ENCODE measurements around the gene NKPD1.
A peak's percentile ranks its signal among the peaks of the same experiment; 100 is the strongest.

The NKPD1 gene

DNA sequence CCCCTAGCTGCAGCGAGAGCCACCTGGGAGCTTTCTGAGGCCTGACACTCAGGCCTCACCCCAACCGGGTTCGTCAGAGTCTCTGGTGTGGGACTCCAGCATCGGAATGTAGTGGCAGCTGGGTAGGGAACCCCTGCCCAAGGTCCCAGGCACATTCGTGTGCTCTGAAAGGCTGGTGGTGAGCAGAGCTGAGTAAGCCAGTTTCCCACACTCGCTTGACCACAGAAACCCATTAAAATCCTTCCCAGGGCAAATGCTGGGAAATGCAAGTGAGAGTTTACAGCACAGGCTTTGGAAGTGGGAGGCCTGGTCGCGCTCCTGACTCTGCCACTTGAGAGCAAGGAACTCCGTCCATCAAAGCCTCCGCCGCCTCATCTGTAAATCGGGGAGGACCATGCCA is 13.0 kb upstream of the NKPD1 start:
- peak; percentile 31 for DNase-seq

DNA sequence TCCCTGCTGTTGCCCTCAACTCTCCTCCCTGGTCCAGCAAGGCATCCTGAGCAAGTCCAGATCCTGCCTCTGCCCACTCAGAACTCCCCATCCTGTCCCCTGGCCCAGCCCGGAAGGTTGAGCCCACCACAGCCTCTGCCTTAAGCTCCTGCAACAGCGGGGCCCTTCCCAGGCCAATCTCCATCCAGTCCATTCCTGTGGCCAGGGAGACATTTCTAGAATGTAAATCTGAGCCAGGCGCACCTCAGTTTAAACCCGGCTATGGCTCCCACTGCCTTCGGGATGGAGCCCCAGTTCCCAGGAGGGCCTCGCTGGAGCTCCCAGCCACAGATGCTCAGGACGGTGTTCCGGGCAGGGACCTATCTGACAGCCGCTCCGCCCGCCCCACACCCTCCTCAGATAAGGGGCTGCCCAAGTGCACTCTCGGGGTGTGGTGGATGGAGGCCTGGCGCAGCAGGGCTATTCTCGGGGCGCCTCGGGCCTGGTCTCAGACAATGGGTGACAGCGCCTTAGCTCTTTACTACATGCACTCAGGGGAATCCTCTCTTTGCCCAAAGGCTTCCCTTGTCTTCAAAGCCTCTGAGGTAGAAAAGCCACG is 11.9 kb upstream of the NKPD1 start:
- DNase-seq: no peak

DNA sequence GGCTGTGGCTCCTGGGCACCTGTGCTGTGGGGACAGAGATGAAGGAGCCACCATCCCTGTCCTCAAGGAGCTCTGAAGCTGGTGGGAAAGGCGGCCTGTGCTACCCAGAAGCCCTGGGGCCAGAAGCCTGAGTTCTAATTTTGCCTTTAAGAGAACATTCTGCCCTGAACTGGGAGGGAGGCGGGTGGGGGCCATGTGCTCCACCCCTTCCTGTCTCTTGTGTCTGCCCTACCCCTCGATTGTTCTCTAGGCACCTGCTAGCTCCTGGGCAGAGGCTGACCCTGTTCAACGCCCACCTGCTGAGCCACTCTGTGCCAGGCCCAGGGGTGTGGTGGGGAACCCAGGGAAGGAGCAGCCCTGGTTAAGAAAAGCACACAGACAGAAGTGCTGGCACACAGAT is 11.4 kb upstream of the NKPD1 start:
- no peak for DNase-seq

DNA sequence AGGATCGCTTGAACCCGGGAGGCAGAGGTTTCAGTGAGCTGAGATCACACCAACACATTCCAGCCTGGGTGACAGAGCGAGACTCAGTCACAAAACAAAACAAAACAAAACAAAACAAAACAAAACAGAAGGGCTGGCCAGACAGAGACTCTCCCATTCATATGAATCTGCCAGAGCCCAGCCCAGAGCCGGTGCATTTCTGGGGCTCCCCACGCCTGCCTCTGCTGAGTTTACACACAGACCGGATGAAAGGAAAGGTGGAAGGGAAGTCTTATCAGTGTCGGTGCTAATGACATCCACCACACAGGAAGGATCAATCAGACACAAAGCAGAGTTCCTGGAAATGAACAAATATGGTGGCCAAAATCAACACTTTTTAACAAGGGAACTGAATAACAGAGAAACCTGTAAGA is 10.4 kb upstream of the NKPD1 start:
- DNase-seq: no peak

DNA sequence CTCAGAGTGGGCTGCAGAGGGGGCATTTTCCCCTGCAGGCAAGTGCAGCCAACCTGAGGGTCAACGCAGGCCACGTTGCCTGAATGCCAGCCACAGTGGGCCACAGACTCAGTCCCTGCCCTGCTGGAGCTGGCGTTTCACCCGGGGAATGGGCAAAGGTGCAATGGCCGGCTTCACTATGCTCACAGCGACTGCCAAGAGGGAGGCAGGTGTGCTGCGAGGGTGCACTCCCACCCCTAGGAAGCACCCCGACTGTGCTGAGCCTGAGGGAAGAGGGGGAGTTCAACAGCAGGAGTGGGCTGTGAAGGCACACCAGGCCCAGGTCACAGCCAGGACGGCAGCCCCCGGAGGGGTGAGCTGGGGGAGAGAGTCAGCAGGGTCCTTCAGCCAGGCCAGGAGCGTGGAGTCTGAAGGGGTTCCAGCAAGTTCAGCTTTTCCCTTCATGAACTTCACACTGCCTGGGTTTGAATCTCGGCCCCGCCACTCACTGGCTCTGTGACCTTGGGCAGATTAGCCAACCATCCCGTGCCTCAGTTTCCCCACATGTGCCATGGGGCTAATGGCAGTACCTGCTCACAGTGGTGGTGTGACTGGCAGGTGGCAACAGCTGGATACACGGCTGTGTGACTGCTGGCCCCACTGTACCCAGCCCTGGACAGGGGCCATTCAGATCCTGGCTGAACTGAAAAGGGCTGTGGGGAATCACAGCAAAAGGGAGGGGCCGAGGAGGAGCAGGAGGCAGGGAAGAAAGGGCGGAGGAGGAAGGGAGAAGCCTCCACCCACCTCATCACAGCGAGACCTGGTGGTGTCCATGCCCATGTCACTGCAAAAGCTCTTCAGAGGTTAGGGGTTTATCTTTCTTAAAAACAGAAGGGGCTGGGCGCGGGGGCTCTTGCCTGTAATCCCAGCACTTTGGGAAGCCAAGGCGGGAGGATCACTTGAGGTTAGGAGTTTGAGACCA is 9.6 kb upstream of the NKPD1 start:
- no peak for DNase-seq

DNA sequence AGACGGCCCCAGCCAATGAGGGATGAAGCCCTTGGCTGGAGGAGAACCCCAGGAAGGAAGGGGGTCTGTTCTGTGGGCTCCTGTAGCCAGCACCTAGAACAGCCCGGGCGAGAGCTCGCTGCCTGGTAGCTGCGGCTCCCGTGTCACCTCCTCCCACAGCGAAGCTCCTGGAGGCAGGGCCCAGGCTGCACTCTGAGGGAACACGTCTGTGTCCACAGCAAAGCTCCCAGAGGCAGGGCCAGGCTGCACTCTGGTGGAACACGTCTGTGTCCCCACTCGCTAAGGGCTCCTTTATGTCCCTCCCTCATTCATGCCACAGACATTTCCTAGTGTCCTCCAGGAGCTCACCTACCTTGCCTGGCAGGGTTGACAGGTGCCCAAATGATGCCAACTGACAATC is 8.8 kb upstream of the NKPD1 start:
- no peak for DNase-seq

DNA sequence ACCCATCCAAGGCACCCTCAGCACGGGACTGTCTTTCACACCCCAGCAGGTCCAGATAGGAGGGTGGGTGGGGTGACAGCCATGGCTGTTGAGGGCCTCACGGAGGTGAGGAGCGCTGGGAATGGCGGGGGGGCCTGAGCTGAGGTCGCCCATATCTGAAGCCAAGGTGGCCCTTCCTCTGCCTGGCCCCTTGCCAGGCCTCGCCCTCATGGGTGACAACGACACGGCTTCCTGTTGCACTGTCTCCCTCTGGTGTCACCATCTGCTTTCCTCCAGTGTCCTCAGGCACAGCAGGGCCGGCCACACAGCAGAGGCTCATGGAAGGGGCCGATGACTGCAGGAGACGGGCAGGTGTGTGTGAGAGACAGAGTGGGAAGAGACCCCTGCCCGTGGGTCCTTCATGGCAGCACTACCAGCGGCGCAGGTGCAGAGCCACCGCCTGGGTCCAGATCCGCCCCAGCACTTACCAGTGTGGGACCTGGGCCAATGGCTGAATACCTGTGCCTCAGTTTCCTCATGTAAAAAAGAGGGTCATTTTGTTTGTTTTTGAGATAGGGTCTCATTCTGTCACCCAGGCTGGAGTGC is 8.1 kb upstream of the NKPD1 start:
- DNase-seq: no peak

DNA sequence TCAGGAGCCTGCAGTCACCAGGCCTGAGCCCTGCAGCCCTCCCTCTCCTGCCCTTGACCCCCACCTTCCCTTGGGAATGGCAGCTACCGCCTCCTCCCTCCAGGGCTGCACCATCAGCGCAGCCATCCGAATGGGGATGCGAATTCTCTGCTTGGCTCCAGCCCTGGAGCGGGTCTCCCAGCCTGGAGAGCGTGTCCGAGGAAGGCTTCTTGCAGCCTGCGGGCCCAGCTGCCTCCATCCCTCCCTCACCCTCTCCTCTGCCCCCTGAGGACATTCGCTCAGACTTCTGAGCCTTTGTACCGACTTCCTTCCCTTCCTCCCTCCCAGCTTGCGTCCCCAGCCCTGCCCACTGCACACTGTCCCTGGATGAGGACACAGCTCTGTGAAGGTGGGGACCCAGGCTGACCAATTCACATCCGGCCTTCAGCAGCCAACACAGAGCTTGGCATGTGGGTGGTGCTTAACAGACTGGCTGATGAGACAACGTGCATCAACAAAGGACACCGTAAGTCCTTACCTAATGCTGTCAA is 6.0 kb upstream of the NKPD1 start:
- no peak for DNase-seq

DNA sequence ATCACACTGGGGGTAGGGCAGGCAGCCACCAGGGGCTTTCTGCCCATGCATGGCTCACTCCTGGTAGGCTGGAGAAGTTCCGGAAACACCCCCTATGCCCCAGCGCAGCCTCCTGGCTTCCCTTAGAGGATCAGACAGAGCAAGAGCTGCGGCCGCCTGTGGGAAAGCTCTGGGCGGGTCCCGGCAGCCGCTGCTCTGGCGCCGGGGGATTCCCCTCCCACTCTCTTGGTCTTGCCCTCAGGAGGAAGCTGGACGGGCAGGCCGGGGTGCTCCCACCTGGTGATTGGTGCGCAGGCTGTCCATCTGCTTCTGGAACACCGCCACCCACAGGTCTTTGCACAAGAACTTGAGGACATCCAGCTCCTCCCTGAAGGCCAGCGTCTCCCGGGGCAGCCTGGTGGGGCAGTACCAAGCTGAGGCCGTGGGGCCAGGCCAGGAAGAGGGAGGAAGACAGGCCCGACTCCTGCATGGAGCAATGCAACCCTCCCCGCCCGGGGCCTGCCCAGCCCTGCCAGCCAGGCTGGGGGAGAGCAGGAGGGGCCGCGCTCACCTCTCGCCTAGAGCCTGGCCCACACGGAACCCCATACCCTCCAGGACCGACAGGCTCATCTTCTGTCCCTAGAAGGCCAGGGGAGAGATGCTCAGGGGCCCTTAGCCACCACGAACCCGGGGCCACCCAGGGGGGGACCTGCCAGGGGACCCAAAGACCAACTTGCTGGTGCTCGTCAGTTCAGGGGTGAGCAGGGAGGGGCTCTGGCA is 4.0 kb upstream of the NKPD1 start:
- DNase-seq: peak; percentile 92

DNA sequence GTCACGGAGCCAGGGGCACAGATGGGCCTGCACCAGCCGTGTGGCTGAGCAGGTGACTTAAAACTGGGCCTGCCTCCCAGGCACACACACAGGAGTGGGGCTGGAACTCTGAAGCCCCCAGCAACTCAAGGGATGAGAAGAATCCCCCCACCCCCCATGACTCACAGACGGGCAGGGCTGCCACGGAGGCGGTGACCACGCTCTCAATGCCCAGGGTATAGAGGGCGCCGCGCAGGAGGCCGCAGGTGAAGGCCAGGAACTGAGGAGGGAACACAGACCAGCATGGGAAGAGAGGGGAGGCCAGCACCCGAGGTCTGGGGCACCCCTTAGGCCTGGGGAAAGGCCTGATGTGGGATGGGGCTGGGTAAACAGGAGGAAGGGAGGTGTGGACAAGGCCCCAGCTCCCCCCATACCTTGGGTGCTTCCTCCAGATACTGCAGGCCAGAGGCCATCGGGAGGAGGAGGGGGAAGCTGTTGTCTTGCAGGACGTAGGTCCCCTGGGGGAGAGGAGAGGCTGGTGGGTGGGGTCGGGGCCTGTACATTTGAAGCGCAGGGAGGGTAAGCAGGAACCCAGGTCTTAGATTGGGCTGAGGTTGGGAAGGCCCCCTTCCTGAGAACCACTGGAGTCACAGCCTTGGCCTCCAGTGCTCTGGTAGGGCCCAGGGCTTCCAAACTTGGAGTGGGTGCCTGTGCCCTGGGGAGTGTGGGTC is 3.1 kb upstream of the NKPD1 start:
- DNase-seq: no peak

DNA sequence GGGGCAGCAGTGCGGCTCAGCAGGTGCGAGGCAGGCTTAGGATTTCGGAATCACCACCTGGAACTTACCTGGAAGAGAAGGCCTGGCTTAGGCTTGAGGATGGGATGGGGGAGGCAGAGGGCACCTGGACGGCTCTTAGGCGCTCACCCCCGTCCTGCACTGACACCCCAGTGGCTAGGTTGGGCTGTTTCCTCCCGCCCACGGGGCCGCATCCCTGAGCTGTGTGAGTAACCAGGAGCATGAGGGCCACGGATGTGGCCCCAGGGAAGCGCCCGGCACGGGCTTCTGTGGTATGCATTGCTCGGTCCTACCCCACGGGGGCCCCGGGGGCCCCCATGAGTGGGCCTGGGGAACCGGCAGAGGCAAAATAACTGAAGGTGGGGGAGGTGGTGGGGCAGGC is 2.4 kb upstream of the NKPD1 start:
- no peak for DNase-seq

DNA sequence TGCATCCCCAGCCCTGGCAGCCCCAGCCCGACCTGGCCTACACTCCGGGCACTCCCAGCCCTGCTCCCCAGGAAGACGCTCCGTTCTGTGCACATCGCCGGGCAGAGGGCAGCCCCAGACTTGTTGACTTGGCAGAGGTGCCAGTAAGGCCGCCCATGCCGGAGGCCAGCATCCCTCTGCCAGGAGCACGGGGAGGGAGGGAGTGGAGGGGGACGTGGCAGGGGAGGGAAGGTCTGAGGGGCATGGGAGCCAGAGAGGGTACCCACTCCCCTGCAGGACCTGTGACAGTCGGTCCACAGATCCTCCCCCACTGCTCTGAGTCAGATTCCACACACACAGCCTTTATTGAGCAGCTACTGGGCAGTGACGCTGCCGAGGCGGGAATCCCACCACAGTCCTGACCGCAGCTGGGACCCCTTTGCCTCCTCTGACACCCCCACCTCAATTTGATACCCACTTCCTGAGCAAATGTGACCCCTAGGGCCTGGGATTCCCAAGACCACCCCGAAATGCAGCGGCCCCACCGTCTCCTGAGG is 1.9 kb upstream of the NKPD1 start:
- DNase-seq: no peak

DNA sequence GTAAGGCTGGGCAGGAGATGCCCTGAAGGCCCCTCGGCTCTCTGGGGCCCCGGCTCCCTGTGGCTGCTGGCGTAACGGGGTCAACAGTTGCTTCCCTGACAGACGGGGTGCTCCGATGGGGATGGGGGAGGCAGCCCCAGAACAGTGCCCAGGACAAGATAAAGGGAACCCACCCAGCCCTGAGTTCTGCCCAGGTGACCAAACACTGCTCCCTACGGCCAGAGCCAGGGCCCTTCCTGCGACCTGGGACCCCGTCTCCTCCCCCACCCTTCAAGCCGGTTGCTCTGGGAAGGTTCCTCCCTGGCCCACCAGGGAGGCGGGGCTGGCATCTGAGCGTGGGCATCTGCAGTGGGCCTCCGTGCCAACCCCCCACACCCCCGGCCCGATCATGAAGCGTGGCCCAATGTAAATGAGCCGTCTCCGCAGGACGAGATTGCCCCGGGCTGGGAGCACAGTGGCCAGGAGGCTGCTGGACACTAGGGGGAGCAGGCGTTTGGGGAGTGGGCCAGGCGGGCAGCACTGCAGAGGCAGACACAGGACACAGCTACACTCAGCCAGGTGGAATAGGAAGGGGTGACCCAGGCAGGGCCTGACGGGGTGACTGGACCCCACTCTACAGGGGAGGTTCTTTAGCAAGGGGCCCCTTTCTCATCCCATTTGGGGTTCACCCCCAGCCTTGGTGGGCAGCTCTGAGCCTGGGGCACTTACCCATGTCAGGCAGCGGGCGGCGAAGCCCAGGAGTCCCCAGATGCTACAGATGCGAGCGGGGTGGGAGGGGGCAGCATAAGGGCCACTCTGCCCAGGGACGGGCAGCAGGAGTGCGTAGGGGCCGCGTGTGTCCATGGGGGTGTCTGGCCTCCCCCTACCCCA is 1.2 kb upstream of the NKPD1 start:
- no peak for DNase-seq

DNA sequence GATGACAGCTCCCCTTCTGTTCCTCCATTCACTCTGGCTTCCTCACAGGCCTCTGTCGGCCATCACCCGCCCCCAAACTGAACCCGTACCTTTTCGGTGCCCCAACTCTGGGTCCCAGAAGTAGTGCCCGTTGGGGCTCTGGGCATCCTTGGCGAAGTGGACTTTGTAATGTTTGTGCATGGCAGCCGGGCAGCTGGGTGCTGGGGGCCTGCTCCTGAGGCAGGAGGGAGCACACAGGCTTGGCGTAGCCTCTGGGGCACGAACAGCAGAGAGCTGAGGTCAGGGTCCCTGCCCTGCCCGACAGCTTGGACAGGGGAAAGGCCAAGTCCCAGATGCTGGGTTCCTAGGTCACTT is 834 bp downstream of the NKPD1 start:
- no peak for DNase-seq

DNA sequence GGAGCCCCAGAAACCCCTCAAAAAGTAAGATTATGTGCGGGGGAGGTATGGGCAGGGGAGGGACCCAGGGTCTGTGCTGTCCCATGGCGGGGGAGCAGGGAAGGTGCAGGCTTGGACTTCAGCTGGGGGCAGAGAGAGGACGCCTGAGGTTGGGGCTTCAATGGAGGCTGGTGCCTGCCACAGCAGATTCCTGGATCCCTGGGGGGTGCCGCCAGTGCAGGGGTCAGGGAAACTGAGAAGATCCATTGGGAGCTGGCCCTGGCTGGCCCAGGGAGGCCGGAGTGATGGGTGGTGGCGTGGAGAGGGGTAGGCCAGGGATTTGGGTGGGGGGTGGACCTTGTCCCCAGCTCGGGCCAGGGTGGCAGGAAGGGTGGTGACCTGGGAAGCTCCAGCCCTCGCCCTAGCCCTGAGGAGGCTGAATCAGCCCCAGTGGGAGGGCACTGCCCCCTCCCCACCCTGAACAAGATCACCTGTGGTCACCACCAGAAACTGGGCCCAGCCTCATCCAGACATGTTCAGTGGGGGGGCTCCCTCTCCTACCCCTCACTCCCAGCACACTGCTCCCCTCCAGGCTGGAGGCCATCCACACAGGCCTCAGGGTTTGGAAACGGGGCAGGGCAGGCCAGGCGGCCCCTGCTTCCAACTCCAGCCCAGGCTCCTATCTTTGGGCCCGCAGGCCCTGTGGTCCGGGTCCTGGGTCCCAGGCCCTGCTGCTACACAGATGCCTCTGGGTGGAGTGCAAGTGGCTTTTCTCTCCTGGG is 1.4 kb downstream of the NKPD1 start:
- DNase-seq: no peak

DNA sequence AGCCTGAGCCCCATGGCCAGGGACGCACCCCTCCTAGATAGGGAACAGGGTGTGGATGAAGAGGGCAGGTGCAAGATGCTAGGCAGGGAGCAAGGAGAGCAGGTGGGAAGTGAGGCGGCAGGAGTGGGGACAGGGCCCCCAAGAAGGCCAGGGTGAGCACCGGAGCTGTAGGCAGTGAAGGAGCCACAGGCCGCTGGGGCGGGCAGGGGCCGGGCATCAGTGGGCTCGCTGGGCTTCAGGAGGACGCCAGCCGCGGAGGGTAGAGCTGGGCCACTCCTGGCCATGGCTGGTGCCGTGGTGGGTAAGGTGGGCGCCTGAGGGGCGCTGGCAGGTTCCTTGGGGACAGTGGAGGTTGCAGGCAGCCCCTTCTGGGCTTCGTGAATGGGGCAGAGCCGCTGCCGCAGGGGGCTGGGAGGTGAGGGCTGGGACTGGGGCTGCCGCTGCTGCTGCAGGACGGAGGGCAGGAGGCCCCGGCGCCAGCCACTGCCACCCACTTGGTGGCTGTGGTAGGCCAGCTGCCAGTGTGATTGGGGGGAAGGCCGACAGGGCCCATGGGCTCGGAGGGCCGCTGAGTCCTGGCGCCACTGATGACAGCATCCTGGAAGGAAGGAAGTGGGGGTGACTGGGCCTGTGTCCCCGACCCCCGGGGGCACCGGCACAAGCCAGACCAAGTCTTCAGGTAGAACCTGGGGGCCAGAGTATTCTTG is 2.1 kb downstream of the NKPD1 start:
- no peak for DNase-seq

DNA sequence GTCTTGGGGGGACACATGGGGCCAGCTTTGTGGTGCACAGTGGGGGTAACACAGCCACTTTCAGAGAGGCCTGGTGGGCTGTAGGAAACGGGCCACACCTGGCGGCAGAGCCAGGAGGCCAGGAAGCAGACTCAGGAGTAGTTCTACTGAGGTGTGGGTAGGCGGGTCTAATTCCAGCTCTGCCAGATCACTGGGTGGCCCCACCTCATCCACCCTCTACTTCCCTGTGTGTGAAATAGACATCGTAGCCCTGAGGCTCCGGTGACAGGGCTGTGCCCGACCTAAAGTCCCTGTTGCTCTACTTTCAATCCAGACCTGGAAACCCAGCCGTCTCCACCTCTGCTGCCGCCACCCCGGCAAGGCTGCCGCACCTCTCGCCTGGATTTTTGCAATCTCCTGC is 4.0 kb downstream of the NKPD1 start:
- DNase-seq: no peak

DNA sequence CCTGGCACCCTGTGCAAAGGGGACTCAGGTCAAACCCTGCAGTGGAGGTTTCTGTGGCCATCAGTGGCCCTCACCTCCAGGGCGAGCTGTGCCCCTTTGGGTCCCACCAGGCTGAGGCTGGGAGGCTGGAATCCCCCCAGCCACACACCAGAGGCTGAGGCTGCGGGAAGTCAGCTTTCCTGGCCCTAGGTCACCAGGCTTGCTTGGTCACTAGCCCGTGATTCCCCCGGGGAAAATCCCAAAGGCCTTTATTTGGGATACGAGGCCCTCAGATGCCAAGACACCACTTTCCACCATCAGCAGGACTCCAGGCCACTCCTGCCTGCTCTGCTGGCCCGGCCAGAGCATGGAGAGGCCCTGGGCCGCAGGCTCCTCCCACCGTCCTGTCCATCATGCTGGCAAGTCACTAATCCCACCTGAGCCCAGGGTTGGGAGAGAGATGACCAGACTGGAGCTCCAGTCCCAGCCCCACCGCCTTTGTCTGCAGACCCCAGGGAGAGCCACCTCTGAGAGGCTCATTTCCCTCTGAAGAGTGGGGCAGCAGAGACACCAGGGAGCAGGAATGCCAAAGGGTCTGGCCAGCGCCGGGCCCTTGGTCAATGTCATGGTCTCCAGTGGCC is 4.7 kb downstream of the NKPD1 start:
- DNase-seq: no peak
